Stimulated activated CD8-positive, alpha-beta memory T cell treated with anti-CD3 and anti-CD28 coated beads, Interleukin-7, amount 100 ng/mL, for 4 hours (primary cell): Measurements from ENCODE around the gene TP53RK.

Experiments used
- DNase-seq, 2 donors: peaks; one replicate each; pipeline ENCODE4 v3.0.0-alpha.2; 2020; ENCODE audit warnings: low read depth in 2 of 2

The TP53RK gene

GRCh38 chr20:46706242-46706641, 17.0 kb upstream of the TP53RK start:
- no peak for DNase-seq

DNA sequence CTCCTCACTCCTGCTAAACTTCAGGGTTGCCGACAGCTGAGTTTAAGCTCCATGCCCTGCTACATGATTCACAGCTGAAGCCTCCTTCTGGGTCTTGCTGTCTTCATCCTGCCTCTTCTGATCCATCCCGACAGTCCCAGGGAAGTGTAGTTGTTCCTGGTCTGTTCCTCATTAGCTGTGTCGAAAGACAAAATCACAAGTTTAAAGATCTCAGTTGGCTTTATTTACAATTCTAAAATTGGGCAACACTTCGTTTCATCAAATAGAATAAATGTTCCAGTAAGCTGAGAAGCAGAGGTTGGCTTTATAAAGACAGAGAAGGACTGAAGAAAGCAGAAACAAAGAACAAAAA, 16.1 kb upstream of the TP53RK start:
- no peak for DNase-seq

- DNase-seq: no peak
These were observed 15.6 kb upstream of the TP53RK start for GRCh38 chr20:46704714-46705377.

DNA sequence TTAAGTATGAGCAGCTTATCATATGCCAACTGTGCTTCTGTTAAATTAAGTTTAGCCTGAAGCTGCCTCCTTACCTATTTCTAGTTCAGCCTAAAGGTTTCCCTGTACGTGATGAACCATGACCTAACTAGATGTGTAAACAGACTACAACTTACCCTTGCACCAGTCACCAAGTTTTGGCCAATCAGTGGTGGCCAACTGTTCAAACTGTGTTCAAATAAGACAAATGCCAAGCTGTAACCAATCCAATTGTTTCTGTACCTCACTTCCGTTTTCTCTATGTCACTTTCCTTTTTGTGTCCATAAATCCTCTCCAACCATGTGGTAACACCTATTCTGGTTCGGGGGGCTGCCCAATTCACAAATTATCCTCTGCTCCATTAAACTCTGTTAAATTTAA, 14.2 kb upstream of the TP53RK start:
- DNase-seq: no peak

DNA sequence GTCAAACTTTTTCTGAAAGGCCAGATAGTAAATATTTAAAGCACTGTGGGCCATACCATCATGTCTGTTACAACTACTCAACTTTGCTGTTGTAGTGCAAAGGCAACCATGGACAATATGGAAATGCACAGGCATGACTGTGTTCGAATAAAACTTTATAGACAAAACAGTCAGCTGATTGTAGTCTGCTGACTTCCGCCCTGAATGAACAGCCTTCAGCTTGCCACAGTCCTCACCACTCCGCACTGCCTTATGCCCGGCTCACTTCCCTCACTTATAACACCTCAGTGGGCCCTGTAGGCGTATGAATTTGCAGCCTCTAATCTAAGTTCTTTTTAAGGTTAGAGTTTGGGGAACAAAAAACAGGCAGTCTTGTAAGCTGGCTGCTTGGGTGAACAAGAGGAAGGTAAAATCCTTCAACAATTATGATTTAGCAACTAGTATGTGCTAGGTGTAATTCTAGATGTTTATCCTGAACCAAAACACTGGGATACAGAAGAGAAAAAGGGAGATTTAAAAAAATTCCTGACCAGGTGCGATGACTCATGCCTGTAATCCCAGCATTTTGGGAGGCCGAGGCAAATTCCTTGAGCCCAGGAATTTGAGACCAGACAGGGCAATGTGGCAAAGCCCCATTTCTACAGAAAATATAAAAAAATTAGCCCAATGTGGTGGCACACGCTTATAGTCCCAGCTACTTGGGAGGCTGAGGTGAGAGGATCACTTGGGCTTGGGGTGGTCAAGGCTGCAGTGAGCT, 13.4 kb upstream of the TP53RK start:
- DNase-seq: no peak

GRCh38 chr20:46701986-46702385, 12.7 kb upstream of the TP53RK start:
- DNase-seq: no peak

DNA sequence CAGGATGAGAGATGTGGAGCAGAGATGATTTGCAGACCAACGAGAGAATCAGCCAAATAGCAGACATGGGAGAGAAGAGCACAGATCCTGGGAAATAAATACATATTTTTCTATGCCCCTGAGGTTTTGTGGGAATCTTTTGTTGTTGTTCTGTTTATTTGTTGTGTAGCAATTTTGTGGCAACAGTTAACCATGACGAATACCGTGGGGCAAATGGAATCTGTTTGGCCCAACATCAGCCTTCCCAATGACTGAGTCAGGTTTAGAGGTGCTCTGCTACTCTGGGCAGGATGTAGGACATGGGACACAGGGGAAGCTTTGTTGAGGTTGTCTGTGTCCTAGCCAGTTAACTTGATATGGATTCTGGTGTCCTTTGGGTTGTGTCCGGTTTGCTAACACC, 12.3 kb upstream of the TP53RK start:
- no peak for DNase-seq

GRCh38 chr20:46701057-46701456, 11.8 kb upstream of the TP53RK start:
- DNase-seq: no peak

DNA sequence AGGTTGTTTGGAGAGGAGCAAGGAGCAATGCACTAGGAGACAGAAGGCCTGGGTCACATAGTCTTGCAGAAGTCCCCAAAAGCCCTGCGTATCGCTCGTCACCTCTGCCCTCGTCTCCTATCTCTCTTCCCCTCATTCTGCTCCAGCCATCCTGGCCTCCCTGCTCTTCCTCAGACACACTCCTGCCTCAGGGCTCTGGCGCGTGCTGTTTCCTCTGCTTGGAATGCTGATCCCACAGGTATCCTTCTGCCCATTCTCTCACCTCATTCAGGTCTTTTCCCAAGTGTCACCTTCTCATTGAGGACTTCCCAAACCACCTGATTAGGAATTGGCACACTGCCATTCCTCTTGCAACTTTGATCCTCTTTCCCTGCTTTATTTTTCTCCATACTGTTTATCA, 11.2 kb upstream of the TP53RK start:
- DNase-seq: no peak

DNA sequence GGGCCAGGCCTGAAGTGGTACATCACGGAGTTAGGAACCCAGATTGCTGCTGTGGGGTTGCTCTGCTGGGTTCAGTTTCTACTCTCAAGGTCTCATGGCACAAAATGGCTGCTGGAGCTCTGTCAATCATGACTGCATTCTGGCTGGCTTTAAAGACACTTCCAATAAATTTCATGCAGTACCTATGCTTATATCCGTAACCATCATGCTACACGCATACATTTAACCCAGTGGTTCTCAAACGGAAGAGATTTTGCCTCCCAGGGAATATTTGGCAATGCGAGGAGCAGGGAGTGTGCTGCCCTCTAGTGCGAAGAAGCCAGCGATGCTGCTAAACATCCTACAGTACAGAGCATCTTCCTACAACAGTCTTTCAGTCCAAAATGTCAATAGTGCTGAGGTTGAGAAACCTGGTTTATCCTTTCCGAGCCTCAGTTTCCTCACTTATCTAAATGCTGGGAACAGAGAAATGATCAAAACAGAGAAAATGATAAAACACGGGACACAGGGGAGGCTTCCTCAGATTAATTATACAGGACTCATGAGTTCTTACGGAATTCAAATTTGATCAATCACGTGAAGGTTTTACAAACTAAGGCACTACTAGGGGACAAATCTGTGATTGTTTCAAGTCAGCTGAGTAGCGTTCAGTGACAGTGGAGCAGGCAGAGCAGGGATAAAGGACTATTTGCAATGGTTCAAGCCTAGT, 10.6 kb upstream of the TP53RK start:
- DNase-seq: no peak

DNA sequence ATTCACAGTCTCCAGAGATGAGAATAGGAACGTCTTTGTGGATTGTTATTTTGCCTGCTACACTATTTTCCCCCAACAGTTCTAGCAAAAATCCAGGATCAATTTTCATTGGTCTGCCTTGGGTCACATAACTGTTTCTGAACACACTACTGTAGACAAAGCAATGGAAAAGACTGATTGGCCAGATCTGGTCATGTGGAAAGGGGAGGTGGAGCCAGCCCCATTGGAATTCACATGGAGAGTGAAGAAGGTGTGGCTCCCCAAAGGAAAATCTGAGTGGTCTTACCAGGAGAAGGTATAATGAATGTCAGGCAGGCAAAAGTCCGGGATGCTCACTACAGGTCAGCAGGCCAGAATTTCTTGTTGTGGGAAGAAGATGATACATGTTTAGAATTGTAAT, 9.5 kb upstream of the TP53RK start:
- no peak for DNase-seq

GRCh38 chr20:46696791-46697279, 7.6 kb upstream of the TP53RK start:
- no peak for DNase-seq

GRCh38 chr20:46695892-46696291, 6.6 kb upstream of the TP53RK start:
- no peak for DNase-seq

DNA sequence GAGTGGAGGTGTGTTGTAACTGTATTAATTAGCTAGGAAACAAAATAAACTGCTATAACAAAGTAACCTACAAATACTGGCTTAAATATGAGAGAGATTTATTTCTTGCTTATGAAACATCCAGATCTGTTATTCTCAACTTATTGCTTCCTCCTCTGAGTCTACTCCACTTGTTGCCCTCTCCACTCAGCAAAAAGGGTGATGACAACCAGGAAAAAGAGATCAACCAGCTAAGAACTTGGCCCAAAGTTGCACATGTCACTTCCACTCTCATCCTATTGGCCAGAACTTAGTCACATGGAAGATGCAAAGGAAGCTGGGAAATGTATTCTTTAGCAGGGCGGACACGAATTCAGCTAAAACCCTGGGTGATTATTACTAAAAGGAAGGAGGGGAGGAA, 5.2 kb upstream of the TP53RK start:
- DNase-seq: no peak

DNA sequence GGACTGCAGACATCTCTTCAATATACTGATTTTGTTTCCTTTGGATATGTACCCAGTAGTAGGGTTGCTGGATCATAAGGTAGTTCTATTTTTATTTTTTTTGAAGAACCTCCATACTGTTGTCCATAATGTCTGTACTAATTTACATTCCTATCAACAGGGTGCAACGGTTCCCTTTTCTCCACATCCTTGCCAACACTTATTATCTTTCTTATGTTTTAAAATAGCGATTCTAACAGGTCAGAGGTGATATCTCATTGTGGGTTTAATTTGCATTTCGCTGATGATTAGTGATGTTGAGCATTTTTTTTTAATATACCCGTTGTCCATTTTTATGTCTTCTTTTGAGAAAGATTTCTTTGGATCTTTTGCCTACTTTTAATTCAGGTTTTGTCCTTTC, 2.0 kb upstream of the TP53RK start:
- no peak for DNase-seq

- no peak for DNase-seq
These were observed 1.2 kb upstream of the TP53RK start for GRCh38 chr20:46690219-46691106.

DNA sequence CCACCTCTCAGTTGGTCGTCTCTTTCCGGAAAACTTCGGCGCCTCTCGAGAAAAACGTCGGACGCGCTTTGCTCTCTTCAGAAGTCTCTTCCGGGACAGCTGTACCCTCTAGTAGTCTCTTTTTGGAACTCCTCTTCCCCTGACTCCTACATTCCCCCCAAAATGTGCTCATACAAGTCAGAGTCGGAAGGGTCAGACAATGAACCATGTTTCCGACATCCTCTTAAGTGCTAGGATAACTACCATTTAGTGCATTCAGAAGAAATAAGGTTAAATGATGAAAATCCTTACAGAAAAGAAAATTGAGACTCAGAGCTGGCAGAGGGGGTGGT, 476 bp upstream of the TP53RK start:
- DNase-seq: no peak

GRCh38 chr20:46688151-46689081, 828 bp downstream of the TP53RK start:
- no peak for DNase-seq

DNA sequence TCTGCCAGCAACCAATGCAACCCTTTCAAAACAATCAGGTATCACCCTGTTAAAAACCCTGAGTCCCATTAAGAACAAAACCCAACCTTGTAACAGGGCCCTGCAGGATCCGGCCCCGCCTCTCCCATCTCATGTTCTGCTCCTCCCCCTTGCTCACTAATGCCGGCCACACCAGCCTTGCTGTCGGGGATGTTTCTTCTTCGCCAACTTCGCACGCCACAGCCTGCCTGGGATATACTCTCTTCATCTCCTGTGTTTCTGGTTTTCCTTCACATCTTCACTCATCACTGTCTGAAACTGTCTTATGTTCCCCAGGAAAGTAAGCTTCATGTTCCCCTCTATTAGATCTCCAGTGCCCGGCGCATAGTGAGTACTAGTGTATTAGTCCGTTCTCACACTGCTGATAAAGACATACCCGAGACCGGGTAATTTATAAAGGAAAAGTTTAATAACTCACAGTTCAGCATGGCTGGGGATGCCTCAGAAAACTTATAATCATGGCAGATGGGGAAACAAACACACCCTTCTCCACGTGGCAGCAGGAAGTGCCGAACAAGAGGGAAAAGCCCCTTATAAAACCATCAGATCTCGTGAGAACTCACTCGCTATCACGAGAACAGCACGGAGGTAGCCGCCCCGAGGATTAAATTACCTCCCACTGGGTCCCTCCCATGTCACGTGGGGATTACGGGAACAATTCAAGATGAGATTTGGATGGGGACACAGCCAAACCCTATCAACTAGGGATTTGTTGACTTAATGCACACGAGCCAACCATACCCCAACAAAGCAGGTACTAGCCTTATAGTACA, 5.1 kb downstream of the TP53RK start:
- DNase-seq: no peak

GRCh38 chr20:46683668-46683938, 5.6 kb downstream of the TP53RK start:
- DNase-seq: no peak
